ENCODE data around the gene FRYL. TPM values are rescaled to one million over a fixed set of nuclear protein-coding genes. Genes with fewer than 3 reads are reported as not detected.

The FRYL gene
- total and polyA plus RNA-seq, 2 donors (not counting 1 experiment from before 2014, with no cell fraction given) = 20.3 to 61.4 TPM

DNA sequence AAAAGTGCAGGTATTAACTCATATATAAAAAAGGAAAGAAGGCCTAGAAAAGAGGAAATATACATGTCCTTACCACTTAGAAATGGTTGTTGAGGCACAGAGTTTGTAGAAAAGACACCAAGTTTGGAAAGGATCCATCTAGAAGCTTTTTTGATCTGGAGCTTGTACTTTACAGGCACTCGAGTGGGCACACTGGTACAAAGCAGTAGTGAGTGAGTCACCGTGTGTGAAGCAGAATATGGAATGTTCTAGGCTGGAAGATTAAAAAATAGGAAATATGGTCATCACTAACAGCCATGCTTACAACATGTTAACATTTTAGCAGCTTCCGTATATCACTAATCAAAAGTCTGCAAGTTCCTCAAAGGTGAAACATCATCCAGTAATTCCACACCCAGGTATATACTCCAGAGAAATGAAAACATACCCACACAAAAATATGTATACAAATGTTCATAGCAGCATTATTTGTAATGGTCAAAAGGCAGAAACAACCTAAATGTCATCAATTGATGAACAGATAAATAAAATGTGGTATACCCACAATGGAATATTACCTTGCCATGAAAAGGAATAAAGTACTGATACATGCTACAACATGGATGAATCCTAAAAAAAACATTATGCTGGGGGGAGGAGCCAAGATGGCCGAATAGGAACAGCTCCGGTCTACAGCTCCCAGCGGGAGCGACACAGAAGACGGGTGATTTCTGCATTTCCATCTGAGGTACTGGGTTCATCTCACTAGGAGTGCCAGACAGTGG lies 69.5 kb downstream of the FRYL start:
- DNase-seq (ENCODE audit: low read depth in 2 of 2) = peak in 1 of 2 donors; percentile 25
- TF ChIP-seq, protein P1, sequence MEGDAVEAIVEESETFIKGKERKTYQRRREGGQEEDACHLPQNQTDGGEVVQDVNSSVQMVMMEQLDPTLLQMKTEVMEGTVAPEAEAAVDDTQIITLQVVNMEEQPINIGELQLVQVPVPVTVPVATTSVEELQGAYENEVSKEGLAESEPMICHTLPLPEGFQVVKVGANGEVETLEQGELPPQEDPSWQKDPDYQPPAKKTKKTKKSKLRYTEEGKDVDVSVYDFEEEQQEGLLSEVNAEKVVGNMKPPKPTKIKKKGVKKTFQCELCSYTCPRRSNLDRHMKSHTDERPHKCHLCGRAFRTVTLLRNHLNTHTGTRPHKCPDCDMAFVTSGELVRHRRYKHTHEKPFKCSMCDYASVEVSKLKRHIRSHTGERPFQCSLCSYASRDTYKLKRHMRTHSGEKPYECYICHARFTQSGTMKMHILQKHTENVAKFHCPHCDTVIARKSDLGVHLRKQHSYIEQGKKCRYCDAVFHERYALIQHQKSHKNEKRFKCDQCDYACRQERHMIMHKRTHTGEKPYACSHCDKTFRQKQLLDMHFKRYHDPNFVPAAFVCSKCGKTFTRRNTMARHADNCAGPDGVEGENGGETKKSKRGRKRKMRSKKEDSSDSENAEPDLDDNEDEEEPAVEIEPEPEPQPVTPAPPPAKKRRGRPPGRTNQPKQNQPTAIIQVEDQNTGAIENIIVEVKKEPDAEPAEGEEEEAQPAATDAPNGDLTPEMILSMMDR (conservative IDR thresholded peaks at IDR 0.05 in 1 of 2, IDR thresholded peaks at IDR 0.05 in 1 of 2; ENCODE audit: low read depth in 1 of 2, low read length in 2 of 2) = no peak
- TF ChIP-seq EZH2 (IDR thresholded peaks at IDR 0.05; ENCODE audit: low read length, missing control alignments) = no peak
- no peaks in the 10 kb centered on the region for H3K27me3 ChIP-seq (ENCODE audit: control insufficient read depth, insufficient read depth, low read length)
- no peak overlapping the region for H2AFZ ChIP-seq (ENCODE audit: low read length)
- no peaks in the 10 kb centered on the region for H4K20me1 ChIP-seq (ENCODE audit: control insufficient read depth, extremely low read depth, insufficient read depth, low read length)
- no peak overlapping the region for H3K4me3 ChIP-seq (replicated peaks in 1 of 4; ENCODE audit: control extremely low read depth in 1 of 4, insufficient read depth in 1 of 4, low read depth in 3 of 4, low read length in 4 of 4)
- no peaks in the 10 kb centered on the region for H3K4me1 ChIP-seq (ENCODE audit: control insufficient read depth, extremely low read depth, insufficient read depth, low read length)
- no peak overlapping the region for H3K27ac ChIP-seq (ENCODE audit: insufficient read depth, low read length)
- H3K4me2 ChIP-seq (ENCODE audit: extremely low read depth, insufficient read depth, low read length) = no peak overlapping the region
- no peaks in the 10 kb centered on the region for H3K9me3 ChIP-seq (ENCODE audit: control insufficient read depth, insufficient read depth, low read depth, low read length)
- H3K36me3 ChIP-seq (ENCODE audit: control insufficient read depth, insufficient read depth, low read length) = no peaks in the 10 kb centered on the region
- H3K79me2 ChIP-seq (ENCODE audit: control insufficient read depth, insufficient read depth, low read length) = peaks cover 2% of the 10 kb centered on the region
- H3K9ac ChIP-seq (ENCODE audit: insufficient read depth, low read length) = no peak overlapping the region

DNA sequence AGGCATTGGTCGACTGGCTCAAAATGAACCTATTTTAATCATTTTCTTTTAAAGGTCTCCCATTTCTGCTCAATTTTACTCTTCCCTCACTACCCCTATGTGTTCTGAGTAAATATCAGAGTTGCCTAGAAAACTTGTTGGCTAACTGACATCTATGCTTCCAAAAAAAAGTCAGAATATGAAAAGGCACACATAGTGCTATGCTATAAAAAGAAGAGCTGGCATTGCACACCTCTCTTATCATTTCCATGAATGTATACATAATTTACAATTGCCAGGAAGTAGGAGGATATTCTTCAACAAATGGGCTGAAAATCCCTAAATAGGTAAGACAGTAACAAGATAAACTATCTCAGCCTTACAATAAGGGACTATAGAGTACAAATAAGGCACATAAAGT lies 70.2 kb downstream of the FRYL start:
- H2AFZ ChIP-seq (ENCODE audit: low read length) = no peak overlapping the region
- no peaks in the 10 kb centered on the region for H3K4me1 ChIP-seq (ENCODE audit: control insufficient read depth, extremely low read depth, insufficient read depth, low read length)
- no peaks in the 10 kb centered on the region for H3K27me3 ChIP-seq (ENCODE audit: control insufficient read depth, insufficient read depth, low read length)
- H3K4me2 ChIP-seq (ENCODE audit: extremely low read depth, insufficient read depth, low read length) = no peak overlapping the region
- H3K9me3 ChIP-seq (ENCODE audit: control insufficient read depth, insufficient read depth, low read depth, low read length) = no peaks in the 10 kb centered on the region
- no peak overlapping the region for H3K9ac ChIP-seq (ENCODE audit: insufficient read depth, low read length)
- H3K36me3 ChIP-seq (ENCODE audit: control insufficient read depth, insufficient read depth, low read length) = no peaks in the 10 kb centered on the region
- no peak overlapping the region for H3K27ac ChIP-seq (ENCODE audit: insufficient read depth, low read length)
- no peak for TF ChIP-seq EZH2 (IDR thresholded peaks at IDR 0.05; ENCODE audit: low read length, missing control alignments)
- TF ChIP-seq, protein P1 (conservative IDR thresholded peaks at IDR 0.05 in 1 of 2, IDR thresholded peaks at IDR 0.05 in 1 of 2; ENCODE audit: low read depth in 1 of 2, low read length in 2 of 2) = no peak
- peaks cover 2% of the 10 kb centered on the region for H3K79me2 ChIP-seq (ENCODE audit: control insufficient read depth, insufficient read depth, low read length)
- no peak overlapping the region for H3K4me3 ChIP-seq (replicated peaks in 1 of 4; ENCODE audit: control extremely low read depth in 1 of 4, insufficient read depth in 1 of 4, low read depth in 3 of 4, low read length in 4 of 4)
- no peaks in the 10 kb centered on the region for H4K20me1 ChIP-seq (ENCODE audit: control insufficient read depth, extremely low read depth, insufficient read depth, low read length)
- no peak for DNase-seq (ENCODE audit: low read depth in 2 of 2)

DNA sequence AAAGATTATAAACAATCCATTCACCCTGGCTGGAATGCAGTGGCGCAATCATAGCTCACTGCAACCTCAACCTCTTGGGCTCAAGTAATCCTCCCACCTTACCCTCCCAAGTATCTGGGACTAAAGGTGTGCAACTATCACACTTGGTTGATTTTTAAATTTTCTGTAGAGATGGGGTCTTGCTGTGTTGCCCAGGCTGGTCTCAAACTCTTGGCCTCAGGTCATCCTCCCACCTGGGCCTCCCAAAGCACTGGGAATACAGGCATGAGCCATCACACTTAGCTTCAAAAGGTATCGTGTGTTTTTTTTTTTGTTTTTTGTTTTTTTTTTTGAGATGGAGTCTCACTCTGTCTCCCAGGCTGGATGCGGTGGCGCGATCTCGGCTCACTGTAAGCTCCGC lies 71.5 kb downstream of the FRYL start:
- H3K9ac ChIP-seq (ENCODE audit: insufficient read depth, low read length) = no peak overlapping the region
- H3K4me2 ChIP-seq (ENCODE audit: extremely low read depth, insufficient read depth, low read length) = no peak overlapping the region
- no peaks in the 10 kb centered on the region for H4K20me1 ChIP-seq (ENCODE audit: control insufficient read depth, extremely low read depth, insufficient read depth, low read length)

More for the DNA sequence above, 71.5 kb downstream of the FRYL start:
- H3K27ac ChIP-seq (ENCODE audit: insufficient read depth, low read length) = no peak overlapping the region
- H3K4me1 ChIP-seq (ENCODE audit: control insufficient read depth, extremely low read depth, insufficient read depth, low read length) = no peaks in the 10 kb centered on the region
- H2AFZ ChIP-seq (ENCODE audit: low read length) = no peak overlapping the region
- no peak for DNase-seq (ENCODE audit: low read depth in 2 of 2)
- no peak overlapping the region for H3K4me3 ChIP-seq (replicated peaks in 1 of 4; ENCODE audit: control extremely low read depth in 1 of 4, insufficient read depth in 1 of 4, low read depth in 3 of 4, low read length in 4 of 4)
- no peaks in the 10 kb centered on the region for H3K9me3 ChIP-seq (ENCODE audit: control insufficient read depth, insufficient read depth, low read depth, low read length)
- peaks cover 2% of the 10 kb centered on the region for H3K79me2 ChIP-seq (ENCODE audit: control insufficient read depth, insufficient read depth, low read length)
- TF ChIP-seq EZH2 (IDR thresholded peaks at IDR 0.05; ENCODE audit: low read length, missing control alignments) = no peak
- TF ChIP-seq, protein P1 (conservative IDR thresholded peaks at IDR 0.05 in 1 of 2, IDR thresholded peaks at IDR 0.05 in 1 of 2; ENCODE audit: low read depth in 1 of 2, low read length in 2 of 2) = no peak
- no peaks in the 10 kb centered on the region for H3K27me3 ChIP-seq (ENCODE audit: control insufficient read depth, insufficient read depth, low read length)
- no peaks in the 10 kb centered on the region for H3K36me3 ChIP-seq (ENCODE audit: control insufficient read depth, insufficient read depth, low read length)

Measured in fibroblast of lung (primary cell).